ENCODE data around the gene DACH1.

GRCh38 chr13:71831716-71832115, 35.3 kb downstream of the DACH1 start:
- TF ChIP-seq PATZ1 (CRISPR knock-in tag; IDR thresholded peaks at IDR 0.05; ENCODE audit: borderline replicate concordance) (no peak), RARB (CRISPR knock-in tag; IDR thresholded peaks at IDR 0.05) (no peak), ARNTL (CRISPR knock-in tag; IDR thresholded peaks at IDR 0.05; ENCODE audit: borderline replicate concordance, low read depth) (no peak), PPARA (CRISPR knock-in tag; IDR thresholded peaks at IDR 0.05; ENCODE audit: borderline replicate concordance) (no peak), ISL1 (CRISPR knock-in tag; IDR thresholded peaks at IDR 0.05) (no peak), ZFP3 (CRISPR knock-in tag; IDR thresholded peaks at IDR 0.05) (no peak), TOX (CRISPR knock-in tag; IDR thresholded peaks at IDR 0.05; ENCODE audit: borderline replicate concordance) (no peak)

Data from SK-N-SH treated with all-trans-retinoic acid at 6 μM for 48 hours (cell line).